ENCODE measurements around the gene DAPK2. TPM values are rescaled to one million over a fixed set of nuclear protein-coding genes. Genes with fewer than 3 reads are reported as not detected.

DAPK2 gene
- total and polyA plus RNA-seq, 2 of the 13 experiments (the other 11 are each of a cell fraction or from before 2014, with no cell fraction given) = 0.33 to 0.63 TPM

GRCh38 chr15:63870487-63871209 lies 175.6 kb downstream of the DAPK2 start (continued):
- TF ChIP-seq REST (IDR thresholded peaks at IDR 0.05; ENCODE audit: borderline replicate concordance in 1 of 2, low read depth in 1 of 2, low read length in 2 of 2) (peak; percentile 89 to 99), THAP9 (CRISPR knock-in tag; IDR thresholded peaks at IDR 0.05; ENCODE audit: borderline replicate concordance) (peak; percentile 72), SRY (CRISPR knock-in tag; IDR thresholded peaks at IDR 0.05) (peak; percentile 95; the same call in 1 of the 2 replicates), ZNF816 (CRISPR knock-in tag; IDR thresholded peaks at IDR 0.05; ENCODE audit: borderline replicate concordance) (0 out of 2 replicates have a peak, but pooled peaks have one; percentile 40), MTERF4 (CRISPR knock-in tag; IDR thresholded peaks at IDR 0.05) (0 out of 2 replicates have a peak, but pooled peaks have one; percentile 59), ZBTB38 (CRISPR knock-in tag; IDR thresholded peaks at IDR 0.05) (0 out of 2 replicates have a peak, but pooled peaks have one; percentile 21), ZEB1 (IDR thresholded peaks at IDR 0.05; ENCODE audit: insufficient replicate concordance, low read depth) (no peak), LRRFIP1 (CRISPR knock-in tag; conservative IDR thresholded peaks at IDR 0.05) (peak; percentile 93), HMG20B (CRISPR knock-in tag; conservative IDR thresholded peaks at IDR 0.05) (peak; percentile 85), TAF1 (CRISPR knock-in tag; IDR thresholded peaks at IDR 0.05) (peak; percentile 40; the same call in 1 of the 2 replicates), GABPB1 (CRISPR knock-in tag; IDR thresholded peaks at IDR 0.05) (peak; percentile 16; the same call in 1 of the 2 replicates), SP4 (CRISPR knock-in tag; IDR thresholded peaks at IDR 0.05) (peak; percentile 43; the same call in 1 of the 2 replicates), ZSCAN12 (CRISPR knock-in tag; IDR thresholded peaks at IDR 0.05) (0 out of 2 replicates have a peak, but pooled peaks have one; percentile 72), ZBTB49 (CRISPR knock-in tag; IDR thresholded peaks at IDR 0.05; ENCODE audit: borderline replicate concordance) (peak; percentile 77; the same call in 1 of the 2 replicates), NFKB2 (CRISPR knock-in tag; IDR thresholded peaks at IDR 0.05; ENCODE audit: borderline replicate concordance) (peak; percentile 86)

Data from HepG2 (cell line).